HG03378 (cell line): ENCODE measurements around the gene RNF10.
"Not testable (repeated sequence)": the region's sequence is repeated elsewhere in the genome, so short reads cannot be mapped to it uniquely, and the experiment has no call there.

Source experiments
- ATAC-seq: cut with Tn5 transposase; IDR thresholded peaks from one replicate; pipeline ENCODE4 v1.9.1; 2021; ENCODE audit warnings: mild to moderate bottlenecking, moderate library complexity; ENCODE audit not compliant: unreplicated experiment

RNF10 gene

DNA sequence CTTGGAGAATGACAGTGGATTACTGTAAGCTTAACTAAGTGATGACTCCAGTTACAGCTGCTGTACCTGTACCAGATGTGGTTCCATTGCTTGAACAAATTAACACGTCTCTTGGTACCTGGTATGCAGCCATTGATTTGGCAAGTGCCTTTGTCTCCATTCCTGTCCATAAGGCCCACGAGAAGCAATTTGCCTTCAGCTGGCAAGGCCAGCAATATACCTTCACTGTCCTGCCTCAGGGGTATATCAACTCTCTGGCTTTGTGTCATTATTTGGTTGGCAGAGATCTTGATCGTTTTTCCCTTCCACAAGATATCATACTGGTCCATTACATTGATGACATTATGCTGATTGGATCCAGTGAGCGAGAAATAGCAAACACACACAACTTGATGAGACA lies 76.4 kb downstream of the RNF10 start:
- no peak for ATAC-seq

DNA sequence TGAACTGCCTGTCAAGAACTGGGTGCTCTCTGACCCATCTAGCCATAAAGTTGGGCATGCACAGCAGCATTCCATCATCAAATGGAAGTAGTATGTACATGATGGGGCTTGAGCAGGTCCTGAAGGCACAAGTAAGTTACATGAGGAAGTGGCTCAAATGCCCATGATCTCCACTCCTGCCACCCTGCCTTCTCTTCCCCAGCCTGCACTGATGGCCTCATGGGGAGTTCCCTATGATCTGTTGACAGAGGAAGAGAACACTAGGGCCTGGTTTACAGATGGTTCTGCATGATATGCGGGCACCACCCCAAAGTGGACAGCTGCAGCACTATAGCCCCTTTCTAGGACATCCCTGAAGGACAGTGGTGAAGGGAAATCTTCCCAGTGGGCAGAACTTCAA lies 77.4 kb downstream of the RNF10 start:
- ATAC-seq = not testable (repeated sequence)

DNA sequence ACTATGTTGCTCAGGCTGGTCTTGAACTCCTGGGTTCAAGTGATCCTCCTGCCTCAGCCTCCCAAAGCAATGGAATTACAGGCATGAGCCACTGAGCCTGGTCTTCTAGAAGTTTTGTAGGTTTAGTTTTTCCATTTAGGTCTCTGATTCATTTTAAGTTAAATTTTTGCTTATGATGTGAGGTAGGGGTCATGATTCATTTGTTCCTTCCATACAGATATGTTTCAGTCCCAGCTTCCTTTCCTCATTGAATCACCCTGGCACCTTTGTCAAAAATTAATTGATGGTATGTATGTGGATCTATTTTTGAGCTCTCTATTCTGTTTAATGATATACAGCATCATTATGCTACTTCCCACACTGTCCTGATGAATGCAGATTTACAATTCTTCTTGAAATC lies 80.7 kb downstream of the RNF10 start:
- ATAC-seq = no peak

DNA sequence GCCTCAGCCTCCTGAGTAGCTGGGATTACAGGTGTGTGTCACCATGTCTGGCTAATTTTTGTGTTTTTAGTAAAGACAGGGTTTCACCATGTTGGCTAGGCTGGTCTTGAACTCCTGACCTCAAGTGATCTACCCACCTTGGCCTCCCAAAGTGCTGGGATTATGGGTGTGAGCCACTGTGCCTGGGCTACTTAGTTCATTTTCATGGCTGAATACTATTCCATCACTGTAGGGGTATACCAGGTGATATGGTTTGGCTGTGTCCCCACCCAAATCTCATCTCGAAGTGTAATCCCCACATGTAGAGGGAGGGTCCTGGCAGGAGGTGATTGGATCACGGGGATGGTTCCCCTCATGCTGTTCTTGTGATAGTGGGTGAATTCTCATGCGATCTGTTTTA lies 83.0 kb downstream of the RNF10 start:
- ATAC-seq = not testable (repeated sequence)

- not testable (repeated sequence) for ATAC-seq
Observed at GRCh38 chr12:120617767-120618166, 83.6 kb downstream of the RNF10 start.

DNA sequence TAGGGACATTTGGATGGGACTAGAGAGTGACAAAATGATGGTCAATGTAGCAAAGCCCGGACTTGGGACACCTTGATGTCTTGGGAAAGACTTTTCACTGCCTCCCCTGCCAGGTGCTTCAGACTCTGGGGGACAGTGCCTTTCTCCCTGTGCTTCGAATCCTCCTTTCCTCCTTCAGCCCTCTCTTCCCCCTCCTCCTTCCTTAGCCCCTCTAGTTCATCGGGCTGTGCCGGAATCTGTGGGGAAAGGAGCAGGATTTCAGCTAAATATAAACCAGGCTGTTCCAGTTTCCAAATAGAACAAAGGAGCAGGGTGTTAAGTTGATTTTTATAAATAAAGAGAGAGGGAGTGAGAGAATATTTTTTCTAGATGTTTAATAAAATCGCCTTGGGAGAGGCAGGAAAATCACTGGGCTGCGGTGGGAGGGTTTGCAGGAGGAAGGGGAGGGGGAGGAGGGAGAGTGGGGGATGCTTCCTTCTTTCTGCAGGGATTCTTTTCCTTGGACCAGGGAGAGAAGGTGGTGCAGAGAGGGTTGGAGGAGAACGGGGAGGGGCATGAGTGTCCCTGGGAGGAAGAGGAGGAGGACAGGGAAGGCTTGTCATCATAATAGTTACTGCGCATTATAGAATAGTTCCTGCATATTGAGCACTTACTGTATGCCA lies 84.9 kb downstream of the RNF10 start:
- ATAC-seq = no peak

- no peak for ATAC-seq
Observed at GRCh38 chr12:120620624-120621023, 86.5 kb downstream of the RNF10 start.

GRCh38 chr12:120625557-120626419 lies 91.6 kb downstream of the RNF10 start:
- no peak for ATAC-seq
